Measurements from ENCODE around the gene LTBP3. TPM values are rescaled to one million over a fixed set of nuclear protein-coding genes. Genes with fewer than 3 reads are reported as not detected.

Gene LTBP3
- total and polyA plus RNA-seq, 4 donors = 8.8 to 46.2 (median 17.0) TPM

DNA sequence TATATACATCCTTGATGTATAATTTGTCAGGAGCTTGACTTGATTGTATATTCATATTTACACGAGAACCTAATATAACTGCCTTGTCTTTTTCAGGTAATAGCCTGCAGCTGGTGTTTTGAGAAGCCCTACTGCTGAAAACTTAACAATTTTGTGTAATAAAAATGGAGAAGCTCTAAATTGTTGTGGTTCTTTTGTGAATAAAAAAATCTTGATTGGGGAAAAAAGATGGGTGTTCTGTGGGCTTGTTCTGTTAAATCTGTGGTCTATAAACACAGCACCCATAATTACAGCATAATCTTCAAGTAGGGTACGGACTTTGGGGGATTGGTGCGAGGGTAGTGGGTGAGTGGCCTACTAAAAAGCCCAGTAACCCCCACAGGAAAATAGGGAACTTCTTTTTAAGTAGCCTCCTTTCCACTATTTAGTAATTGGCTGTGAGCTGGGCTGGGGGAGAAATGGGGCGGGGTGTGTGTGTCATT, 51.8 kb downstream of the LTBP3 start (continued):
- TF ChIP-seq, protein P1, sequence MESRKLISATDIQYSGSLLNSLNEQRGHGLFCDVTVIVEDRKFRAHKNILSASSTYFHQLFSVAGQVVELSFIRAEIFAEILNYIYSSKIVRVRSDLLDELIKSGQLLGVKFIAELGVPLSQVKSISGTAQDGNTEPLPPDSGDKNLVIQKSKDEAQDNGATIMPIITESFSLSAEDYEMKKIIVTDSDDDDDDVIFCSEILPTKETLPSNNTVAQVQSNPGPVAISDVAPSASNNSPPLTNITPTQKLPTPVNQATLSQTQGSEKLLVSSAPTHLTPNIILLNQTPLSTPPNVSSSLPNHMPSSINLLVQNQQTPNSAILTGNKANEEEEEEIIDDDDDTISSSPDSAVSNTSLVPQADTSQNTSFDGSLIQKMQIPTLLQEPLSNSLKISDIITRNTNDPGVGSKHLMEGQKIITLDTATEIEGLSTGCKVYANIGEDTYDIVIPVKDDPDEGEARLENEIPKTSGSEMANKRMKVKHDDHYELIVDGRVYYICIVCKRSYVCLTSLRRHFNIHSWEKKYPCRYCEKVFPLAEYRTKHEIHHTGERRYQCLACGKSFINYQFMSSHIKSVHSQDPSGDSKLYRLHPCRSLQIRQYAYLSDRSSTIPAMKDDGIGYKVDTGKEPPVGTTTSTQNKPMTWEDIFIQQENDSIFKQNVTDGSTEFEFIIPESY (IDR thresholded peaks at IDR 0.05) = no peak
- TF ChIP-seq JUND (IDR thresholded peaks at IDR 0.05) (no peak), HNF4G (IDR thresholded peaks at IDR 0.05) (no peak), RAD21 (IDR thresholded peaks at IDR 0.05) (no peak), FOXA1 (IDR thresholded peaks at IDR 0.05) (no peak), EGR1 (IDR thresholded peaks at IDR 0.05; ENCODE audit: low read depth in 2 of 2) (no peak), TAF1 (conservative IDR thresholded peaks at IDR 0.05) (no peak), RXRA (IDR thresholded peaks at IDR 0.05) (no peak), FOXA2 (IDR thresholded peaks at IDR 0.05) (no peak), YY1 (IDR thresholded peaks at IDR 0.05) (no peak), NR2F2 (IDR thresholded peaks at IDR 0.05) (no peak), HNF4A (conservative IDR thresholded peaks at IDR 0.05) (no peak)
- TF ChIP-seq, protein P2, sequence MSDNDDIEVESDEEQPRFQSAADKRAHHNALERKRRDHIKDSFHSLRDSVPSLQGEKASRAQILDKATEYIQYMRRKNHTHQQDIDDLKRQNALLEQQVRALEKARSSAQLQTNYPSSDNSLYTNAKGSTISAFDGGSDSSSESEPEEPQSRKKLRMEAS (IDR thresholded peaks at IDR 0.05) = no peak

DNA sequence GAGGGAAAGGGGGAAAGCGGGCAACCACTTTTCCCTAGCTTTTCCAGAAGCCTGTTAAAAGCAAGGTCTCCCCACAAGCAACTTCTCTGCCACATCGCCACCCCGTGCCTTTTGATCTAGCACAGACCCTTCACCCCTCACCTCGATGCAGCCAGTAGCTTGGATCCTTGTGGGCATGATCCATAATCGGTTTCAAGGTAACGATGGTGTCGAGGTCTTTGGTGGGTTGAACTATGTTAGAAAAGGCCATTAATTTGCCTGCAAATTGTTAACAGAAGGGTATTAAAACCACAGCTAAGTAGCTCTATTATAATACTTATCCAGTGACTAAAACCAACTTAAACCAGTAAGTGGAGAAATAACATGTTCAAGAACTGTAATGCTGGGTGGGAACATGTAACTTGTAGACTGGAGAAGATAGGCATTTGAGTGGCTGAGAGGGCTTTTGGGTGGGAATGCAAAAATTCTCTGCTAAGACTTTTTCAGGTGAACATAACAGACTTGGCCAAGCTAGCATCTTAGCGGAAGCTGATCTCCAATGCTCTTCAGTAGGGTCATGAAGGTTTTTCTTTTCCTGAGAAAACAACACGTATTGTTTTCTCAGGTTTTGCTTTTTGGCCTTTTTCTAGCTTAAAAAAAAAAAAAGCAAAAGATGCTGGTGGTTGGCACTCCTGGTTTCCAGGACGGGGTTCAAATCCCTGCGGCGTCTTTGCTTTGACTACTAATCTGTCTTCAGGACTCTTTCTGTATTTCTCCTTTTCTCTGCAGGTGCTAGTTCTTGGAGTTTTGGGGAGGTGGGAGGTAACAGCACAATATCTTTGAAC, 52.5 kb downstream of the LTBP3 start:
- H3K27ac ChIP-seq (ENCODE audit: low read depth in 1 of 2, low read length in 2 of 2) = peak overlapping the region; percentile 94 to 100
- no peaks in the 10 kb centered on the region for H3K27me3 ChIP-seq (ENCODE audit: control insufficient read depth in 4 of 4, insufficient read depth in 4 of 4, low read length in 3 of 4)
- peak overlapping the region; percentile 100 for H3K9ac ChIP-seq (ENCODE audit: low read depth in 1 of 2, low read length in 2 of 2)
- H3K4me3 ChIP-seq (ENCODE audit: low read depth in 1 of 3, low read length in 3 of 3) = peak overlapping the region in 1 of 3 donors; percentile 67
- DNase-seq (ENCODE audit: low spot score) = peak; percentile 55
- 58% methylated on average over 12 of the region's 12 CpGs for WGBS
- no peak for TF ChIP-seq RXRA (IDR thresholded peaks at IDR 0.05)
- H3K9me3 ChIP-seq (ENCODE audit: control insufficient read depth in 4 of 4, low read length in 3 of 4) = no peaks in the 10 kb centered on the region
- peaks cover 8 to 48% (median 25%) of the 10 kb centered on the region in 4 donors for H3K36me3 ChIP-seq (ENCODE audit: control insufficient read depth in 4 of 4, insufficient read depth in 3 of 4, low read depth in 1 of 4, low read length in 3 of 4)
- H3K4me1 ChIP-seq (ENCODE audit: control insufficient read depth in 4 of 4, insufficient read depth in 4 of 4, low read length in 3 of 4) = peaks cover 0 to 41% (median 21%) of the 10 kb centered on the region in 4 donors

DNA sequence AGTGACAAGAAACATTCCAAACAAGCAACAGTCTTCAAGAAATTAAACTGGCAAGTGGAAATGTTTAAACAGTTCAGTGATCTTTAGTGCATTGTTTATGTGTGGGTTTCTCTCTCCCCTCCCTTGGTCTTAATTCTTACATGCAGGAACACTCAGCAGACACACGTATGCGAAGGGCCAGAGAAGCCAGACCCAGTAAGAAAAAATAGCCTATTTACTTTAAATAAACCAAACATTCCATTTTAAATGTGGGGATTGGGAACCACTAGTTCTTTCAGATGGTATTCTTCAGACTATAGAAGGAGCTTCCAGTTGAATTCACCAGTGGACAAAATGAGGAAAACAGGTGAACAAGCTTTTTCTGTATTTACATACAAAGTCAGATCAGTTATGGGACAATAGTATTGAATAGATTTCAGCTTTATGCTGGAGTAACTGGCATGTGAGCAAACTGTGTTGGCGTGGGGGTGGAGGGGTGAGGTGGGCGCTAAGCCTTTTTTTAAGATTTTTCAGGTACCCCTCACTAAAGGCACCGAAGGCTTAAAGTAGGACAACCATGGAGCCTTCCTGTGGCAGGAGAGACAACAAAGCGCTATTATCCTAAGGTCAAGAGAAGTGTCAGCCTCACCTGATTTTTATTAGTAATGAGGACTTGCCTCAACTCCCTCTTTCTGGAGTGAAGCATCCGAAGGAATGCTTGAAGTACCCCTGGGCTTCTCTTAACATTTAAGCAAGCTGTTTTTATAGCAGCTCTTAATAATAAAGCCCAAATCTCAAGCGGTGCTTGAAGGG, 53.3 kb downstream of the LTBP3 start:
- Histone ChIP-seq H3K27me3 (ENCODE audit: control insufficient read depth in 4 of 4, insufficient read depth in 4 of 4, low read length in 3 of 4) (no peaks in the 10 kb centered on the region), H3K9ac (ENCODE audit: low read depth in 1 of 2, low read length in 2 of 2) (peak overlapping the region; percentile 100), H3K4me1 (ENCODE audit: control insufficient read depth in 4 of 4, insufficient read depth in 4 of 4, low read length in 3 of 4) (peaks cover 0 to 41% (median 21%) of the 10 kb centered on the region in 4 donors), H3K9me3 (ENCODE audit: control insufficient read depth in 4 of 4, low read length in 3 of 4) (no peaks in the 10 kb centered on the region), H3K4me3 (ENCODE audit: low read depth in 1 of 3, low read length in 3 of 3) (peak overlapping the region in 2 of 3 donors; percentile 67 to 85), H3K36me3 (ENCODE audit: control insufficient read depth in 4 of 4, insufficient read depth in 3 of 4, low read depth in 1 of 4, low read length in 3 of 4) (peaks cover 8 to 48% (median 25%) of the 10 kb centered on the region in 4 donors), H3K27ac (ENCODE audit: low read depth in 1 of 2, low read length in 2 of 2) (peak overlapping the region; percentile 94 to 100)
- WGBS = 38% methylated on average over 8 of the region's 8 CpGs
- TF ChIP-seq TAF1 (conservative IDR thresholded peaks at IDR 0.05) (peak; percentile 11), RXRA (IDR thresholded peaks at IDR 0.05) (no peak)
- no peak for DNase-seq (ENCODE audit: low spot score)

All from liver (tissue), 9 donors.